Heart left ventricle (tissue), 16 donors: ENCODE measurements around the gene ARHGAP18. TPM values are rescaled to one million over a fixed set of nuclear protein-coding genes. Genes with fewer than 3 reads are reported as not detected.
A peak's percentile ranks its signal among the peaks of the same experiment; 100 is the strongest.

Experiments
- ATAC-seq, 4 donors: fragments of 200-7000 bp; cut with Tn5 transposase; one replicate each; pipeline ENCODE4 v1.9.1; 2020 to 2022; ENCODE audit warnings: moderate library complexity in 4 of 4, mild to moderate bottlenecking in 3 of 4, moderate number of reproducible peaks in 1 of 4
- DNase-seq, 5 donors: peaks; one replicate each; pipeline ENCODE4 v3.0.0-alpha.2; 2020
- H3K27ac ChIP-seq, 12 donors: fragments of 200-600 bp; sonication (generic) in 4 of 12; one replicate each; pipeline versions ENCODE4 v1.5.0 to v1.8.0; 2016 to 2022; ENCODE audit warnings: mild to moderate bottlenecking in 2 of 12
- H3K27me3 ChIP-seq, 9 donors: fragments of 200-600 bp; sonication (generic) in 2 of 9; one replicate each; pipeline versions ENCODE4 v1.5.1 to v1.8.0; 2016 to 2022; ENCODE audit warnings: mild to moderate bottlenecking in 3 of 9
- H3K36me3 ChIP-seq, 9 donors: fragments of 200-600 bp; sonication (generic) in 2 of 9; one replicate each; pipeline versions ENCODE4 v1.5.0 to v1.8.0; 2018 to 2022; ENCODE audit warnings: mild to moderate bottlenecking in 2 of 9
- H3K4me1 ChIP-seq, 12 donors: fragments of 200-600 bp; sonication (generic) in 4 of 12; one replicate each; pipeline versions ENCODE4 v1.5.0 to v1.8.0; 2016 to 2022; ENCODE audit warnings: mild to moderate bottlenecking in 3 of 12
- H3K4me3 ChIP-seq, 12 donors: fragments of 200-600 bp; sonication (generic) in 4 of 12; one replicate each; pipeline versions ENCODE4 v1.5.0 to v1.8.0; 2017 to 2022; ENCODE audit warnings: mild to moderate bottlenecking in 9 of 12, moderate library complexity in 4 of 12
- H3K9me3 ChIP-seq, 12 donors: fragments of 200-600 bp; sonication (generic) in 4 of 12; one replicate each; pipeline versions ENCODE4 v1.5.0 to v1.8.0; 2016 to 2022; ENCODE audit warnings: mild to moderate bottlenecking in 1 of 12
- CTCF ChIP-seq, 12 donors: fragments of 200-600 bp; sonication (generic) in 4 of 12; IDR thresholded peaks; one replicate each; pipeline versions ENCODE4 v1.5.0 to v1.8.0; 2018 to 2022; ENCODE audit warnings: antibody characterized with exemption in 12 of 12, mild to moderate bottlenecking in 5 of 12
- POLR2A ChIP-seq, 2 donors: fragments of 450-650 bp; IDR thresholded peaks; one replicate each; pipeline ENCODE4 v1.6.1; 2017; ENCODE audit warnings: antibody characterized with exemption in 2 of 2, mild to moderate bottlenecking in 2 of 2, moderate library complexity in 2 of 2
- WGBS, 4 donors: extraction: QIAGEN DNeasy Blood & Tissue Kit in 2 of 4; methylation state at CpG; one replicate each; pipeline versions ENCODE4 v1.1.5 to v1.1.7; 2013 to 2018; 5-methylcytosine and 5-hydroxymethylcytosine counted together
- intact Hi-C, 10 donors: fragments of 100-400 bp; cut with DNase I; formaldehyde crosslinking; loops; one replicate each; pipeline versions ENCODE4 v1.11.1 to v1.14.2; 2022
- polyA plus RNA-seq, 2 donors: library from polyadenylated mRNA; stranded (reverse); fragments of 200-250 nt; gene quantifications; one replicate each; pipeline ENCODE4 v1.2.3, GENCODE V29; 2013
- total RNA-seq, 9 donors: library from RNA; depleted of rRNA in 2 of 9; stranded (reverse); fragments of >200 nt in 2 of 9; fragmentation: NEBNext Ultra II Directional in 3 of 9; extraction: Animal tissue kit (Norgen Biotek cat#: 25700) in 3 of 9; gene quantifications; one replicate each; pipeline versions ENCODE4 v1.1.0 to v1.2.4, GENCODE V29; 2016 to 2023
- donor health status: ischemic (EF 13 %, LVEDD 7.1; RV severe dilation, severe dysfunction).
- donor health status: healthy with polysubstance abuse.
- donor health status: DM: no; HTN: yes; CAD: no.
- donor health status: DM: no; HTN: no; CAD: no.
- donor health status: ischemic (EF 25% LVEDD 6.9; RV normal size, moderate dysfunction).
- donor health status: ischemic (EF 25% LVEDD 5.7; RV mildly dilated, moderate dysfunction).
- donor health status: healthy.
- donor health status: DM: yes; HTN: yes; CAD: no.
- donor health status: ischemic (EF 35%, LVEDD 5.7; RV mildly dilated, moderate dysfunction).
- donor health status: nonischemic (EF 11% LVEDD 7.7; RV severe dilation, severe dysfunction).
- donor health status: DM: yes; HTN: yes; CAD: no.
- donor health status: PGD.
- donor health status: ischemic (EF 29% LVEDD 5.4; RV normal size, mild dysfunction).
- donor health status: nonischemic (EF 23%, LVEDD 6.1; RV moderate dilation, normal function).

The ARHGAP18 gene
- total and polyA plus RNA-seq, 11 donors, result 1.6 to 26.4 (median 3.9) TPM

GRCh38 chr6:129653229-129653628 lies 56.7 kb downstream of the ARHGAP18 start:
- 73 to 85% (median 80%) methylated on average over 2 of the region's 2 CpGs for WGBS, 4 donors
- peaks cover 0 to 33% (median 5%) of the 10 kb centered on the region in 12 donors for H3K4me1 ChIP-seq
- H3K27me3 ChIP-seq, result no peaks in the 10 kb centered on the region
- intact Hi-C loops, result loop anchor here in 1 of 10 donors (5.0 kb wide), 1 partner anchor 54 kb away; no protein-coding TSS in a partner anchor
- ATAC-seq, result no peak
- no peak for TF ChIP-seq POLR2A (IDR thresholded peaks at IDR 0.05)
- TF ChIP-seq CTCF (IDR thresholded peaks at IDR 0.05), result no peak
- no peaks in the 10 kb centered on the region for H3K9me3 ChIP-seq
- H3K36me3 ChIP-seq, result no peaks in the 10 kb centered on the region
- DNase-seq, result no peak
- no peak overlapping the region for H3K27ac ChIP-seq
- no peak overlapping the region for H3K4me3 ChIP-seq

- Histone ChIP-seq H3K9me3 (no peaks in the 10 kb centered on the region), H3K4me3 (no peak overlapping the region), H3K36me3 (no peaks in the 10 kb centered on the region), H3K27ac (peak overlapping the region in 9 of 12 donors; percentile 2 to 47 (median 27)), H3K27me3 (no peaks in the 10 kb centered on the region), H3K4me1 (peaks cover 0 to 27% (median 9%) of the 10 kb centered on the region in 12 donors)
- ATAC-seq (no peak), DNase-seq (no peak)
- WGBS, 4 donors, result 71 to 79% (median 78%) methylated on average over 2 of the region's 2 CpGs
- TF ChIP-seq POLR2A (IDR thresholded peaks at IDR 0.05) (no peak), CTCF (IDR thresholded peaks at IDR 0.05) (no peak)
- intact Hi-C loops, result loop anchor here in 1 of 10 donors (5.0 kb wide), 1 partner anchor 56 kb away; no protein-coding TSS in a partner anchor
Observed at GRCh38 chr6:129651291-129651691, 58.7 kb downstream of the ARHGAP18 start.

- intact Hi-C loops, result no loop called here
- Histone ChIP-seq H3K4me3 (no peak overlapping the region), H3K9me3 (no peaks in the 10 kb centered on the region), H3K4me1 (peaks cover 0 to 50% (median 26%) of the 10 kb centered on the region in 12 donors), H3K36me3 (no peaks in the 10 kb centered on the region), H3K27me3 (no peaks in the 10 kb centered on the region), H3K27ac (no peak overlapping the region)
- 89 to 92% (median 92%) methylated on average over 15 of the region's 15 CpGs for WGBS, 4 donors
- no peak for ATAC-seq
- DNase-seq, result no peak
- no peak for TF ChIP-seq CTCF (IDR thresholded peaks at IDR 0.05)
- no peak for TF ChIP-seq POLR2A (IDR thresholded peaks at IDR 0.05)
Observed at GRCh38 chr6:129648819-129649491, 61.0 kb downstream of the ARHGAP18 start.

- Histone ChIP-seq H3K4me1 (peaks cover 0 to 53% (median 30%) of the 10 kb centered on the region in 12 donors), H3K27ac (peak overlapping the region in 11 of 12 donors; percentile 24 to 74 (median 61)), H3K27me3 (no peaks in the 10 kb centered on the region), H3K4me3 (peak overlapping the region in 6 of 12 donors; percentile 17 to 36 (median 30)), H3K9me3 (no peaks in the 10 kb centered on the region), H3K36me3 (no peaks in the 10 kb centered on the region)
- TF ChIP-seq CTCF (IDR thresholded peaks at IDR 0.05), result no peak
- no peak for TF ChIP-seq POLR2A (IDR thresholded peaks at IDR 0.05)
- intact Hi-C loops, result no loop called here
- WGBS, 4 donors, result 72 to 84% (median 77%) methylated on average over 2 of the region's 2 CpGs
- ATAC-seq (no peak), DNase-seq (no peak)
Observed at GRCh38 chr6:129647044-129647443, 62.9 kb downstream of the ARHGAP18 start.
